GM12892 (cell line): Measurements from ENCODE around the gene KAT7.

Experiments used
- POLR2A ChIP-seq: IDR thresholded peaks from 2 replicates; pipeline ENCODE4 v1.6.1; 2011; ENCODE audit warnings: low read depth, low read length, control low read depth
- POLR2AphosphoS5 ChIP-seq: IDR thresholded peaks from 2 replicates; pipeline ENCODE4 v1.6.1; 2011; ENCODE audit warnings: low read depth, low read length, control low read depth
- TAF1 ChIP-seq: IDR thresholded peaks from 2 replicates; pipeline ENCODE4 v1.6.1; 2011; ENCODE audit warnings: low read depth, mild to moderate bottlenecking, control low read depth, low read length, borderline replicate concordance

- TF ChIP-seq POLR2A (no peak), TAF1 (no peak), POLR2AphosphoS5 (no peak)
These were observed 85.4 kb downstream of the KAT7 start for GRCh38 chr17:49873926-49874325.
